Skeletal muscle satellite cell (primary cell): ENCODE results near the gene COG6.

Source experiments
- H3K27me3 ChIP-seq: 2 replicates; pipeline ENCODE4 v1.7.0; 2013; ENCODE audit warnings: low read length; ENCODE audit not compliant: control insufficient read depth, insufficient read depth
- H3K36me3 ChIP-seq: 2 replicates; pipeline ENCODE4 v1.7.0; 2013; ENCODE audit warnings: mild to moderate bottlenecking, control low read depth, low read length; ENCODE audit not compliant: insufficient read depth
- H3K4me1 ChIP-seq: 2 replicates; pipeline ENCODE4 v1.7.0; 2013; ENCODE audit warnings: low read length; ENCODE audit not compliant: control insufficient read depth, insufficient read depth
- H3K4me2 ChIP-seq: 2 replicates; pipeline ENCODE4 v1.7.0; 2013; ENCODE audit warnings: mild to moderate bottlenecking, low read length
- H3K4me3 ChIP-seq: 2 replicates; pipeline ENCODE4 v1.7.0; 2013; ENCODE audit warnings: low read length
- H3K9ac ChIP-seq: 2 replicates; pipeline ENCODE4 v1.7.0; 2013; ENCODE audit warnings: mild to moderate bottlenecking, low read depth, low read length, moderate library complexity
- H3K9me3 ChIP-seq: replicated peaks from 2 replicates; pipeline ENCODE4 v1.7.0; 2013; ENCODE audit warnings: mild to moderate bottlenecking, control low read depth, low read length

The COG6 gene

GRCh38 chr13:39776439-39776838, 121.0 kb downstream of the COG6 start:
- peaks cover 60% of the 10 kb centered on the region for H3K4me1 ChIP-seq
- H3K9ac ChIP-seq: peak overlapping the region; percentile 71
- H3K36me3 ChIP-seq: no peaks in the 10 kb centered on the region

GRCh38 chr13:39777021-39777420, 121.6 kb downstream of the COG6 start:
- Histone ChIP-seq H3K4me3 (peak overlapping the region; percentile 21), H3K4me2 (peak overlapping the region; percentile 57), H3K9me3 (no peaks in the 10 kb centered on the region), H3K4me1 (peaks cover 60% of the 10 kb centered on the region), H3K27me3 (no peaks in the 10 kb centered on the region), H3K36me3 (no peaks in the 10 kb centered on the region), H3K9ac (peak overlapping the region; percentile 71)

More at GRCh38 chr13:39776439-39776838, 121.0 kb downstream of the COG6 start:
- no peaks in the 10 kb centered on the region for H3K27me3 ChIP-seq
- H3K4me3 ChIP-seq: peak overlapping the region; percentile 11
- H3K9me3 ChIP-seq: no peaks in the 10 kb centered on the region
- peak overlapping the region; percentile 57 for H3K4me2 ChIP-seq

- Histone ChIP-seq H3K4me3 (no peak overlapping the region), H3K9ac (peak overlapping the region; percentile 71), H3K4me1 (peaks cover 60% of the 10 kb centered on the region), H3K27me3 (no peaks in the 10 kb centered on the region), H3K36me3 (no peaks in the 10 kb centered on the region), H3K4me2 (peak overlapping the region; percentile 57), H3K9me3 (no peaks in the 10 kb centered on the region)
Observed at GRCh38 chr13:39777527-39778061, 122.1 kb downstream of the COG6 start.

GRCh38 chr13:39779337-39780265, 124.1 kb downstream of the COG6 start:
- Histone ChIP-seq H3K4me2 (no peak overlapping the region), H3K9me3 (no peaks in the 10 kb centered on the region), H3K27me3 (no peaks in the 10 kb centered on the region), H3K36me3 (no peaks in the 10 kb centered on the region), H3K4me3 (no peak overlapping the region), H3K4me1 (peaks cover 54% of the 10 kb centered on the region), H3K9ac (no peak overlapping the region)

- Histone ChIP-seq H3K36me3 (no peaks in the 10 kb centered on the region), H3K4me2 (no peak overlapping the region), H3K4me3 (no peak overlapping the region)
Observed at GRCh38 chr13:39780711-39781110, 125.2 kb downstream of the COG6 start.

GRCh38 chr13:39781381-39781780, 125.9 kb downstream of the COG6 start:
- Histone ChIP-seq H3K4me1 (peaks cover 42% of the 10 kb centered on the region), H3K4me2 (no peak overlapping the region), H3K36me3 (no peaks in the 10 kb centered on the region), H3K4me3 (no peak overlapping the region), H3K9ac (no peak overlapping the region), H3K9me3 (no peaks in the 10 kb centered on the region), H3K27me3 (no peaks in the 10 kb centered on the region)

More at GRCh38 chr13:39780711-39781110, 125.2 kb downstream of the COG6 start:
- no peaks in the 10 kb centered on the region for H3K27me3 ChIP-seq
- H3K9ac ChIP-seq: no peak overlapping the region
- no peaks in the 10 kb centered on the region for H3K9me3 ChIP-seq
- H3K4me1 ChIP-seq: peaks cover 48% of the 10 kb centered on the region

- no peak overlapping the region for H3K4me2 ChIP-seq
- H3K9me3 ChIP-seq: no peaks in the 10 kb centered on the region
- no peak overlapping the region for H3K9ac ChIP-seq
- no peaks in the 10 kb centered on the region for H3K27me3 ChIP-seq
- peaks cover 31% of the 10 kb centered on the region for H3K4me1 ChIP-seq
- no peaks in the 10 kb centered on the region for H3K36me3 ChIP-seq
- no peak overlapping the region for H3K4me3 ChIP-seq
Observed at GRCh38 chr13:39783051-39783450, 127.6 kb downstream of the COG6 start.

GRCh38 chr13:39784347-39784746, 128.9 kb downstream of the COG6 start:
- Histone ChIP-seq H3K4me1 (peaks cover 20% of the 10 kb centered on the region), H3K4me2 (no peak overlapping the region), H3K27me3 (no peaks in the 10 kb centered on the region), H3K36me3 (no peaks in the 10 kb centered on the region), H3K4me3 (no peak overlapping the region), H3K9ac (no peak overlapping the region), H3K9me3 (no peaks in the 10 kb centered on the region)

- Histone ChIP-seq H3K36me3 (no peaks in the 10 kb centered on the region), H3K9ac (no peak overlapping the region), H3K4me2 (no peak overlapping the region), H3K4me3 (no peak overlapping the region), H3K27me3 (no peaks in the 10 kb centered on the region), H3K4me1 (peaks cover 13% of the 10 kb centered on the region), H3K9me3 (no peaks in the 10 kb centered on the region)
Observed at GRCh38 chr13:39786091-39786490, 130.6 kb downstream of the COG6 start.

GRCh38 chr13:39787086-39787487, 131.6 kb downstream of the COG6 start:
- Histone ChIP-seq H3K36me3 (no peaks in the 10 kb centered on the region), H3K9me3 (no peaks in the 10 kb centered on the region), H3K4me1 (peaks cover 13% of the 10 kb centered on the region), H3K27me3 (no peaks in the 10 kb centered on the region), H3K4me2 (no peak overlapping the region), H3K4me3 (no peak overlapping the region), H3K9ac (no peak overlapping the region)

- H3K27me3 ChIP-seq: no peaks in the 10 kb centered on the region
- no peak overlapping the region for H3K9ac ChIP-seq
- no peaks in the 10 kb centered on the region for H3K9me3 ChIP-seq
- H3K4me3 ChIP-seq: no peak overlapping the region
- H3K4me2 ChIP-seq: no peak overlapping the region
- no peaks in the 10 kb centered on the region for H3K36me3 ChIP-seq
- H3K4me1 ChIP-seq: peaks cover 13% of the 10 kb centered on the region
Observed at GRCh38 chr13:39788102-39788501, 132.6 kb downstream of the COG6 start.
